Adipose tissue (tissue), 3 donors: ENCODE measurements around the gene PLXNA4. TPM values are rescaled to one million over a fixed set of nuclear protein-coding genes. Genes with fewer than 3 reads are reported as not detected.

Experiments used
- H3K27ac ChIP-seq: one replicate; pipeline ENCODE4 v1.5.1; 2013; ENCODE audit warnings: low read depth, low read length
- WGBS, 3 donors: extraction: QIAGEN DNeasy Blood & Tissue Kit; methylation state at CpG; one replicate each; pipeline ENCODE4 v1.1.7; 2013; 5-methylcytosine and 5-hydroxymethylcytosine counted together
- polyA plus RNA-seq, 3 donors: library from polyadenylated mRNA; stranded (reverse); fragments of 200-250 nt; gene quantifications; one replicate each; pipeline ENCODE4 v1.2.3, GENCODE V29; 2013
- donor health status: healthy with polysubstance abuse.
- donor health status: Bipolar disorder and iron deficiency.
- donor health status: healthy.

Gene PLXNA4
- polyA plus RNA-seq, 3 donors: 1.6 to 38.3 (median 11.6) TPM

GRCh38 chr7:132592936-132593335, 16.7 kb upstream of the PLXNA4 start:
- no peak overlapping the region for H3K27ac ChIP-seq
- WGBS, 3 donors: 20 to 48% (median 41%) methylated on average over 6 of the region's 6 CpGs

GRCh38 chr7:132592231-132592920, 16.1 kb upstream of the PLXNA4 start:
- no peak overlapping the region for H3K27ac ChIP-seq

GRCh38 chr7:132590162-132590561, 13.9 kb upstream of the PLXNA4 start:
- WGBS, 3 donors: 64 to 84% (median 83%) methylated on average over 4 of the region's 4 CpGs

More at GRCh38 chr7:132592231-132592920, 16.1 kb upstream of the PLXNA4 start:
- 48 to 66% (median 65%) methylated on average over 12 of the region's 12 CpGs for WGBS, 3 donors

DNA sequence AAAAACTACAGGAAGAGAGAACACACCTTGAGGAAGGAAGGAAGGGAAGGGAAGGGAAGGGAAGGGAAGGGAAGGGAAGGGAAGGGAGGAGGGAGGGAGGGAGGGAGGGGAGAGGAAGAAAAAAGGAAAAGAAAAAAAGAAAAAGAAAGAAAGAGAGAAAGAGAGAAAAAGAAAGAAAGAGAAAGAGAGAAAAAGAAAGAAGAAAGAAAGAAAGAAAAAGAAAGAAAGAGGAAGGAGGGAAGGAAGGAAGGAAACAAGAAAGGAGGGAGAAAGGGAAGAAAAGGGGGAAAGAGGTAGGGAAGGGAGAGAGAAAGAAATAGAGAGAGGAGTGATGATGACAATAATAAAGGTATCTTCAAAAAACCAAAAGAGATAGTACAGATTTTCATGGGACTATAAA, 12.3 kb upstream of the PLXNA4 start:
- no peak overlapping the region for H3K27ac ChIP-seq

More at GRCh38 chr7:132590162-132590561, 13.9 kb upstream of the PLXNA4 start:
- H3K27ac ChIP-seq: no peak overlapping the region

GRCh38 chr7:132584796-132585494, 8.7 kb upstream of the PLXNA4 start:
- no peak overlapping the region for H3K27ac ChIP-seq
- 37 to 51% (median 45%) methylated on average over 7 of the region's 7 CpGs for WGBS, 3 donors

DNA sequence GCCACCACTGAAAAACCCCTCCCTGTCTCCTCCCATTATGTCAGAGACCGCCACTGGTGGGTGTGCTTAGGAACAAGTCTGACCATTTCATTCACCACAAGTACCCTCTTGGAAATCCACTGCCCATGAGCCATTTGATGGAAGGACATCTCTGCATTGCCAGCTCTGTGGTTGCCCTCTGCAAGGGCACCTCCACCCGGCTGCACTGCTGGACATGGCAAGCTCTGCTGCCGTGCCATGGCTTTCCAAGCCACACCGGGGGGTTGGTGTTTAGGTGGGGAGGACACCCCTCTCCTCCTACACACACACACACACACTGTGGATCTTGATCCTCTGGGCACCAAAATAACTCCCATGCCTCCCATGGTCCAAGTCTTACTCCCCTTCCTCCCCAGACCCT, 5.2 kb upstream of the PLXNA4 start:
- 70 to 93% (median 88%) methylated on average over 4 of the region's 4 CpGs for WGBS, 3 donors
- H3K27ac ChIP-seq: no peak overlapping the region

GRCh38 chr7:132580717-132581285, 4.5 kb upstream of the PLXNA4 start:
- no peak overlapping the region for H3K27ac ChIP-seq
- WGBS, 3 donors: 7 to 10% (median 8%) methylated on average over 4 of the region's 4 CpGs

DNA sequence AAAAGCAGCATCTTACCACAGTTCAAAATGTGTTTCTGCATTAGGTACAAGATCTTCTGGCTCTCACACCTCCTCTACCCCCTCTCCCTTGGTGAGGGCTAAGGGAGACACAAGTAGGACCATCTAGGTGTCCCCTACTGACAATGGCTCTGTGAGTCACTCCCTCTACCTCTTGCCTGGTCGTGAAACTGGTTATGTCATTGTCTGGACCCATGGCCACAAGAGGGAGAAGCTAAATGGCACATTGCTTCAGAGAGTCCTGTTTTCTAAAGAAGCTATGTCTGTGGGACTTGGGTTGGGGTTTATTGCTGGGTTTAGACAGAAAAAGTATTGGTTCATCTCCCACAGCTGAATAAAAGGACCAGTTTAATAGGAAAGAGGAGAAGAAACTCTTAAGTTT, 4.0 kb upstream of the PLXNA4 start:
- 9 to 41% (median 26%) methylated on average over 1 of the region's 1 CpG for WGBS, 3 donors
- no peak overlapping the region for H3K27ac ChIP-seq

GRCh38 chr7:132579260-132579899, 3.1 kb upstream of the PLXNA4 start:
- H3K27ac ChIP-seq: no peak overlapping the region
- WGBS, 3 donors: 81 to 86% (median 82%) methylated on average over 10 of the region's 10 CpGs

DNA sequence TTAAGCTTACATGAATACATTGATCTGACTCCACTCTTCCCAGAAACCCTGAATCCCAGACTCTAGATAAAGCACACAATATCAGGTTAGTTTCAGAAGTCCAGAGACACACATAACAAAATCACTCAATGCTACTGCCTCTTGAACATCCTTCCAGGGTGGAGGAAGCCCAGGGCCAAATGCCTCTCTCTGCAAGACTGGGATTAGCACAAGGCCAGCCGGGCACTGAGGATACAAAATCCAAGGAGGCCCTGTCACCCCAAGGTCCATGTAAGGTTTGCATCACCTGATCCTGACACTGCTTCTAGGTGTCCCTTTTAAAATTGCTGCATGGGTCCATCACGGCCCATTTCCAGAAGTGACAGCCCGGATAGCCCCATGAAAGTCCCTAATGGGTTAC, 2.6 kb upstream of the PLXNA4 start:
- H3K27ac ChIP-seq: no peak overlapping the region
- WGBS, 3 donors: 79 to 97% (median 92%) methylated on average over 3 of the region's 3 CpGs

- WGBS, 3 donors: 81 to 87% (median 86%) methylated on average over 3 of the region's 3 CpGs
These were observed 1.7 kb upstream of the PLXNA4 start for GRCh38 chr7:132578050-132578370.

GRCh38 chr7:132577206-132578049, 1.2 kb upstream of the PLXNA4 start:
- WGBS, 3 donors: 4 to 8% (median 6%) methylated on average over 44 to 65 of the region's 65 CpGs
- H3K27ac ChIP-seq: no peak overlapping the region

More at GRCh38 chr7:132578050-132578370, 1.7 kb upstream of the PLXNA4 start:
- H3K27ac ChIP-seq: no peak overlapping the region

DNA sequence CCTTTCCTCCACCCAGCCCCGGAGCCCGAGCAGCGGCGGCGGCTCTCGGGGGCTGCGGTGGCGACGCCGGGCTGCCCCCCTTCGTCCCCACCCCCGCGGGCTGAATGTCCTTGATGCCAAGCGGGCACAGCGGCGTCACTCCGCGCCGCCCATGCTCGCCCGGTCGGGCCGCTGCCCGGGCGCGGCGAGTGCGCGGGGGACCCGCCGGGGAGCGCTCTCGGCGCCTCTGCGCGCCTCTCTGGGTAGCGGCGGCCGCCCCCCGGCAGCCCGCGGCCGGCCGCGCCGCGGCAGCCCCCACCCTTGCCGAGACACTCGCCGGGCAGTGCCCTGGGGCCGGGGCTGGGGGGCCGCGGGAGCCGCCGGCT, 433 bp upstream of the PLXNA4 start:
- 1 to 4% (median 1%) methylated on average over 41 to 55 of the region's 55 CpGs for WGBS, 3 donors
- no peak overlapping the region for H3K27ac ChIP-seq

DNA sequence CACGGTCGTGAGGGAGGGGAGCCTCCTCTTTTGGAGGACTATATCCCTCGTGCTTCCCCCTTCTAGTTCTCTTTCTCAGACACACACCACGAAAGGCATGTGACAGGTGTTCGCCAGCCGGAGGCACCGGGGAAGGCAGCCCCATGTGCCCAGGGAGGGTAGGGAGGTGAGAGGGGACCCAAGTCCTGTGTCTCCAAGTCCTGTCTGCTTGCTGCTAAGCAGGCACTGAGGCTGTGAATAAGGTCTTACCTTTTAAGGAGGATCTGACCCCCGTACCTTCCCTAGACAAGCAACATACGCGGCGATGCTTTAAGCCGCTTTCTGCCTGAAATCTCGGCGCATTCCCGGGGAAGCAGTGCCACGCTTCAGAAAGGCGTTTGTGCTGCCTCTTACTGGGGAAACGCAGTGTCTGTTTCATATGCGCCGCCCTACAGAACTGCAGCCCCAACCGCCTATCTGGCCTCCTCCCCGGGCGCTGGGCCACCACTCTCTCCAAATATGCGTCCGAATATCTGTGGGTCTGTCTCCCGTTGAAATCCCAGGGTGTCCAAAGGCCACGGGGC, 770 bp downstream of the PLXNA4 start:
- no peak overlapping the region for H3K27ac ChIP-seq
- 1 to 2% (median 1%) methylated on average over 27 of the region's 27 CpGs for WGBS, 3 donors

DNA sequence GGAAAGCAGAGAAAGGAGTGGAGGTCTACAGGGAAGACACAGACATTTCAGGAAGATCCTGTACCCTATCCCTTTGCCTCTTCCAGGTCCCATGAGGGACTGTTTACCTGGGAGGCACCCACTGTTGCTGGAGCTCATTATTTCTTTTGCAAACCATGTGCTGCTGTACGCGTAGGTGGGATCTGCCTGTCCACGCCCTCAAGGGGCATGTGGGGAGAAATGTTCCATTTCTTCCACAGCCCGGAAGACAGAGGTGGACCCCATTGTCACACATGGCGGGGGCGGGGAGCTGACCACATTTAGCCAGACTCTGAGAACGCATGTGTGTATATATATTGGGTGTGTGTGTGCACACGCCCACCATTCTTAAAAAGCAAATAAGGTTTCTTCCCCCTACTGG, 2.0 kb downstream of the PLXNA4 start:
- no peak overlapping the region for H3K27ac ChIP-seq
- WGBS, 3 donors: 18 to 47% (median 36%) methylated on average over 8 of the region's 8 CpGs

- WGBS, 3 donors: 8 to 31% (median 30%) methylated on average over 13 of the region's 13 CpGs
- no peak overlapping the region for H3K27ac ChIP-seq
These were observed 2.9 kb downstream of the PLXNA4 start for GRCh38 chr7:132573251-132573955.

DNA sequence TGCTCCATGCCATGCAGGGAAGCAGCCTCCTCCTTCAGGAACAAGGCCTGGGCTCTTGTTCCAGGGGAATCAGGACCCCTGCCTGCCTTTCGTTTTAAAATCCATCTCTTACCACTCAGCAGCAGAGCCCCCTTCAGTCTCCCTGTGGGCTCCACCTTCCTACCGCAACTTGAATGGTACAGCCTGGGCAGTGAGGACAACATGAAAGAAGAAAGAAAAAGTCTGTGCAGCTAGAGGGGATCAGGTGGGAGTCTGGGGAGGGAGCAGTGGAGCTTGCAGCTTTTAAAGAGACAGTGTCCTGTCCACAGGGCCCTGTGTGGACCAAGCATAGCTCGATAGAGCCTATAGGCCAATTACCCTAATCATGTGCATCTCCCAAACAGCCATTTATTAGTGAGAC, 3.7 kb downstream of the PLXNA4 start:
- H3K27ac ChIP-seq: no peak overlapping the region
- 23 to 55% (median 37%) methylated on average over 3 of the region's 3 CpGs for WGBS, 3 donors

GRCh38 chr7:132571970-132572369, 4.3 kb downstream of the PLXNA4 start:
- H3K27ac ChIP-seq: no peak overlapping the region
- WGBS, 3 donors: 54 to 69% (median 64%) methylated on average over 2 of the region's 2 CpGs
